CD4-positive, alpha-beta T cell treated with Interleukin-4 for 1 hour (primary cell): ENCODE data around the gene PHF20.
A peak's percentile ranks its signal among the peaks of the same experiment; 100 is the strongest.
"Not testable (repeated sequence)": the region's sequence is repeated elsewhere in the genome, so short reads cannot be mapped to it uniquely, and the experiment has no call there.

ENCODE experiments used
- DNase-seq, 2 donors: peaks; one replicate each; pipeline ENCODE4 v3.0.0-alpha.2; 2020 to 2022

The PHF20 gene

GRCh38 chr20:35984382-35984781 lies 212.6 kb downstream of the PHF20 start:
- DNase-seq: no peak

GRCh38 chr20:35985806-35986205 lies 214.0 kb downstream of the PHF20 start:
- DNase-seq: no peak

- DNase-seq: no peak
These were observed 217.2 kb downstream of the PHF20 start for GRCh38 chr20:35988910-35989463.

GRCh38 chr20:35991142-35991771 lies 219.4 kb downstream of the PHF20 start:
- DNase-seq: peak in 1 of 2 donors; percentile 8

- peak; percentile 60 to 74 for DNase-seq
These were observed 221.0 kb downstream of the PHF20 start for GRCh38 chr20:35992713-35993335.

- DNase-seq: peak; percentile 77 to 80
These were observed 223.2 kb downstream of the PHF20 start for GRCh38 chr20:35994994-35995453.

- not testable (repeated sequence) for DNase-seq
These were observed 224.7 kb downstream of the PHF20 start for GRCh38 chr20:35996492-35996891.
